HepG2 (cell line): ENCODE data around the gene ZPR1. TPM values are rescaled to one million over a fixed set of nuclear protein-coding genes. Genes with fewer than 3 reads are reported as not detected.
A peak's percentile ranks its signal among the peaks of the same experiment; 100 is the strongest.

Experiments used
- ATF7 ChIP-seq, 2 experiments: fragments of 450-650 bp in 1 of 2; sonication (generic) in 1 of 2; formaldehyde crosslinking in 1 of 2; IDR thresholded peaks; 2 replicates each; pipeline versions ENCODE4 v1.4.0 to v1.6.1; 2016 to 2020; ENCODE audit warnings: antibody characterized with exemption in 1 of 2, mild to moderate bottlenecking in 1 of 2, missing genetic modification reagents in 1 of 2
- CCAR2 ChIP-seq: fragments of 200-400 bp; formaldehyde crosslinking; optimal IDR thresholded peaks from 2 replicates; pipeline ENCODE3; 2018; ENCODE audit warnings: low read depth, mild to moderate bottlenecking, low read length, moderate library complexity
- EHMT2 ChIP-seq: fragments of 200-600 bp; sonication (generic); IDR thresholded peaks from 2 replicates; pipeline ENCODE4 v1.7.0; 2017; ENCODE audit warnings: antibody characterized with exemption, low read depth, low read length, borderline replicate concordance
- ETV5 ChIP-seq: IDR thresholded peaks from 2 replicates; pipeline ENCODE4 v1.6.1; 2018; ENCODE audit warnings: missing biosample characterization, missing genetic modification reagents, inconsistent platforms, borderline replicate concordance
- FOSL1 ChIP-seq: sonication (generic); formaldehyde crosslinking; IDR thresholded peaks from 2 replicates; pipeline ENCODE4 v1.9.0; 2021; ENCODE audit warnings: missing genetic modification reagents, borderline replicate concordance
- HOXA7 ChIP-seq: sonication (generic); formaldehyde crosslinking; IDR thresholded peaks from 2 replicates; pipeline ENCODE4 v1.8.1; 2022; ENCODE audit warnings: mild to moderate bottlenecking, missing genetic modification reagents, moderate library complexity
- KDM2A ChIP-seq: sonication (generic); formaldehyde crosslinking; IDR thresholded peaks from 2 replicates; pipeline ENCODE4 v1.4.0; 2020; ENCODE audit warnings: low read depth, missing genetic modification reagents, borderline replicate concordance
- PAX8 ChIP-seq: sonication (generic); formaldehyde crosslinking; IDR thresholded peaks from 2 replicates; pipeline ENCODE4 v1.8.0; 2022; ENCODE audit warnings: mild to moderate bottlenecking, missing genetic modification reagents, borderline replicate concordance
- PCBP1 ChIP-seq: fragments of 200-400 bp; formaldehyde crosslinking; IDR thresholded peaks from 2 replicates; pipeline ENCODE4 v1.6.1; 2017; ENCODE audit warnings: mild to moderate bottlenecking, low read depth, low read length, borderline replicate concordance
- PHF8 ChIP-seq: sonication (generic); formaldehyde crosslinking; IDR thresholded peaks from 2 replicates; pipeline ENCODE4 v1.5.0; 2020; ENCODE audit warnings: missing genetic modification reagents
- POLR2A ChIP-seq, 2 experiments: IDR thresholded peaks; 2 replicates each; pipeline ENCODE4 v1.6.1; 2011; ENCODE audit warnings: low read depth in 2 of 2, low read length in 2 of 2, mild to moderate bottlenecking in 1 of 2, moderate library complexity in 1 of 2; ENCODE audit not compliant: insufficient read depth in 1 of 2
- SP140L ChIP-seq: sonication (generic); formaldehyde crosslinking; IDR thresholded peaks from 2 replicates; pipeline ENCODE4 v1.4.0; 2020; ENCODE audit warnings: missing genetic modification reagents, borderline replicate concordance
- ZKSCAN8 ChIP-seq: IDR thresholded peaks from 2 replicates; pipeline ENCODE4 v1.6.1; 2016; ENCODE audit warnings: borderline replicate concordance, missing genetic modification reagents, missing compliant biosample characterization
- ZNF432 ChIP-seq: sonication (generic); formaldehyde crosslinking; IDR thresholded peaks from 2 replicates; pipeline ENCODE4 v1.5.0; 2020; ENCODE audit warnings: missing genetic modification reagents, mild to moderate bottlenecking, borderline replicate concordance
- ZNF556 ChIP-seq: sonication (generic); formaldehyde crosslinking; IDR thresholded peaks from 2 replicates; pipeline ENCODE4 v1.4.0; 2020; ENCODE audit warnings: mild to moderate bottlenecking, missing genetic modification reagents, borderline replicate concordance
- ZNF777 ChIP-seq: sonication (generic); formaldehyde crosslinking; IDR thresholded peaks from 2 replicates; pipeline ENCODE4 v1.4.0; 2020; ENCODE audit warnings: missing genetic modification reagents
- ZNF788 ChIP-seq: sonication (generic); formaldehyde crosslinking; IDR thresholded peaks from 2 replicates; pipeline ENCODE4 v1.5.0; 2020; ENCODE audit warnings: mild to moderate bottlenecking, missing genetic modification reagents, borderline replicate concordance
- polyA plus RNA-seq, 8 experiments: library from polyadenylated mRNA; depleted of rRNA in 3 of 8; stranded (reverse) in 7 of 8; unstranded in 1 of 8; fragments of >200 nt; fragmentation: Illumina TruSeq in 4 of 8; extraction: Trizol in 4 of 8; gene quantifications; 2 replicates each; pipeline versions ENCODE4 v1.2.1 to v1.2.3, GENCODE V29; 2011 to 2016; ENCODE audit warnings: low read depth in 4 of 8, missing spikeins in 1 of 8, mixed read lengths in 1 of 8; ENCODE audit not compliant: insufficient read depth in 1 of 8
- total RNA-seq, 5 experiments: library from RNA; depleted of rRNA; stranded (reverse); fragments of >200 nt; fragmentation: Illumina TruSeq; extraction: Trizol; gene quantifications; 2 replicates each; pipeline ENCODE4 v1.2.3, GENCODE V29; 2016; ENCODE audit warnings: low read depth in 1 of 5
- TF ChIP-seq, protein P1 (sequence below): sonication (generic); formaldehyde crosslinking; IDR thresholded peaks from 2 replicates; pipeline ENCODE4 v1.4.0; 2020; ENCODE audit warnings: low read depth, missing genetic modification reagents
- TF ChIP-seq, protein P2 (sequence below): sonication (generic); formaldehyde crosslinking; IDR thresholded peaks from 2 replicates; pipeline ENCODE4 v1.5.0; 2020; ENCODE audit warnings: missing genetic modification reagents, mild to moderate bottlenecking, borderline replicate concordance
- TF ChIP-seq, protein P3 (sequence below): sonication (generic); formaldehyde crosslinking; IDR thresholded peaks from 2 replicates; pipeline ENCODE4 v1.4.0; 2020; ENCODE audit warnings: missing genetic modification reagents, low read depth, mild to moderate bottlenecking, borderline replicate concordance
- TF ChIP-seq, protein P4 (sequence below): sonication (generic); formaldehyde crosslinking; IDR thresholded peaks from 2 replicates; pipeline ENCODE4 v1.4.0; 2020; ENCODE audit warnings: missing genetic modification reagents, borderline replicate concordance

The ZPR1 gene
- total and polyA plus RNA-seq, 2 of the 13 experiments (the other 11 are each of a cell fraction or from before 2014, with no cell fraction given): 40.0 to 79.3 TPM

DNA sequence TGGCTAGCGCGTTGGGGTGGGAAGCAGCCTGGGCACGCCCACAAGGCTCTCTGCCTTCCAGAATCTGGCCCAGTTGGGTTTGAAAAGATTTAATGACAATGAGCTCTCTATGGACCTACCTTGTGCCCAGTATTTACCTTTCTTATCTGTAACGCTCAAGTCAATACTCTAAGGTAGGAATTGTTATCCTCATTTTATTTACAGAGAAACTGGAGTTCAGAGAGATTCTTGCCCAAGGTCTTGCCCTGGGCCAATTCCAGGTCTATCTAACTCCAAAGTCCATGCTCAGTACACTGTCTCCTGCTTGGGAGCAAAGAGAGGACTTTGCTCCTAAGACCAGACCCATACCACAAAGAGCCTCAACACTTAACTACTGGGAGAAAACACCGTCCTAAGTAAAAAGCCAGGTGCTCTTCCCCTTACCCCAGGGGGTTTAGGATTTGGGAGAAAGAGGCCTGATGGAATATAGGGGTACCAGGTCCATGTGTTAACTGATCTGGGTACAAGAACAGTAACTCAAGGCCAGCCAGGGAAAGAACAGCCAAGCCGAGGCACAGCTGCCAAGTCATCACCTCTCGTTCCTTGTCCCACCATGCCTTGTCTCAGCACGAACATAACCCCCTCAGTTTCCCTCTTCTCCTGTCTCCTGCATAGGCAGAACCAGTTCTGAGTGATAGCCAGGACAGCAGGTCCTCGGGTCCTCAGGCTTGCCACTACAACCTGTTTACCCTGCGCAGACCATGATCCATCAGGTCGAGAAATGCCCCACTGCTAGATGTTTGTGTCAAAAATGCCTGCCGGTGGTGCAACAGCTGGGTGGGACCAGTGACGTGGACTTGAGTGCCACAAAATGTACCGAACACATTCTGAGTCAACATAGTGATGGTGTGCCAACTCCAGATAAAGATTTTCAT lies 20.7 kb upstream of the ZPR1 start (continued):
- TF ChIP-seq, protein P1, sequence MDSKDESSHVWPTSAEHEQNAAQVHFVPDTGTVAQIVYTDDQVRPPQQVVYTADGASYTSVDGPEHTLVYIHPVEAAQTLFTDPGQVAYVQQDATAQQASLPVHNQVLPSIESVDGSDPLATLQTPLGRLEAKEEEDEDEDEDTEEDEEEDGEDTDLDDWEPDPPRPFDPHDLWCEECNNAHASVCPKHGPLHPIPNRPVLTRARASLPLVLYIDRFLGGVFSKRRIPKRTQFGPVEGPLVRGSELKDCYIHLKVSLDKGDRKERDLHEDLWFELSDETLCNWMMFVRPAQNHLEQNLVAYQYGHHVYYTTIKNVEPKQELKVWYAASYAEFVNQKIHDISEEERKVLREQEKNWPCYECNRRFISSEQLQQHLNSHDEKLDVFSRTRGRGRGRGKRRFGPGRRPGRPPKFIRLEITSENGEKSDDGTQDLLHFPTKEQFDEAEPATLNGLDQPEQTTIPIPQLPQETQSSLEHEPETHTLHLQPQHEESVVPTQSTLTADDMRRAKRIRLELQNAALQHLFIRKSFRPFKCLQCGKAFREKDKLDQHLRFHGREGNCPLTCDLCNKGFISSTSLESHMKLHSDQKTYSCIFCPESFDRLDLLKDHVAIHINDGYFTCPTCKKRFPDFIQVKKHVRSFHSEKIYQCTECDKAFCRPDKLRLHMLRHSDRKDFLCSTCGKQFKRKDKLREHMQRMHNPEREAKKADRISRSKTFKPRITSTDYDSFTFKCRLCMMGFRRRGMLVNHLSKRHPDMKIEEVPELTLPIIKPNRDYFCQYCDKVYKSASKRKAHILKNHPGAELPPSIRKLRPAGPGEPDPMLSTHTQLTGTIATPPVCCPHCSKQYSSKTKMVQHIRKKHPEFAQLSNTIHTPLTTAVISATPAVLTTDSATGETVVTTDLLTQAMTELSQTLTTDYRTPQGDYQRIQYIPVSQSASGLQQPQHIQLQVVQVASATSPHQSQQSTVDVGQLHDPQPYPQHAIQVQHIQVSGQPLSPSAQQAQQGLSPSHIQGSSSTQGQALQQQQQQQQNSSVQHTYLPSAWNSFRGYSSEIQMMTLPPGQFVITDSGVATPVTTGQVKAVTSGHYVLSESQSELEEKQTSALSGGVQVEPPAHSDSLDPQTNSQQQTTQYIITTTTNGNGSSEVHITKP (CRISPR knock-in tag): peak; percentile 67; the same call in 1 of the 2 replicates
- TF ChIP-seq POLR2A (IDR thresholded peaks at IDR 0.05; ENCODE audit: insufficient read depth in 1 of 2, low read depth in 2 of 2, low read length in 2 of 2): peak; percentile 68 to 82; a peak in 2 of 4 replicates
- no peak for TF ChIP-seq KDM2A
- TF ChIP-seq, protein P2, sequence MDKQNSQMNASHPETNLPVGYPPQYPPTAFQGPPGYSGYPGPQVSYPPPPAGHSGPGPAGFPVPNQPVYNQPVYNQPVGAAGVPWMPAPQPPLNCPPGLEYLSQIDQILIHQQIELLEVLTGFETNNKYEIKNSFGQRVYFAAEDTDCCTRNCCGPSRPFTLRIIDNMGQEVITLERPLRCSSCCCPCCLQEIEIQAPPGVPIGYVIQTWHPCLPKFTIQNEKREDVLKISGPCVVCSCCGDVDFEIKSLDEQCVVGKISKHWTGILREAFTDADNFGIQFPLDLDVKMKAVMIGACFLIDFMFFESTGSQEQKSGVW (CRISPR knock-in tag): no peak
- TF ChIP-seq EHMT2: no peak
- no peak for TF ChIP-seq ZNF777
- no peak for TF ChIP-seq FOSL1 (CRISPR knock-in tag)
- peak; percentile 58; the same call in 1 of the 2 replicates for TF ChIP-seq ETV5 (CRISPR knock-in tag)
- TF ChIP-seq CCAR2: no peak
- TF ChIP-seq SP140L: no peak
- TF ChIP-seq, protein P3, sequence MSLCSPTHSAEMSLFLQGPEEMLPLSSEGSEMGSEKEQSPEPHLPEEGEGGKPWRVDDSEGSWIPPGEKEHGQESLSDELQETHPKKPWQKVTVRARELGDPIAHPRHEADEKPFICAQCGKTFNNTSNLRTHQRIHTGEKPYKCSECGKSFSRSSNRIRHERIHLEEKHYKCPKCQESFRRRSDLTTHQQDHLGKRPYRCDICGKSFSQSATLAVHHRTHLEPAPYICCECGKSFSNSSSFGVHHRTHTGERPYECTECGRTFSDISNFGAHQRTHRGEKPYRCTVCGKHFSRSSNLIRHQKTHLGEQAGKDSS (CRISPR knock-in tag): no peak; the same call in 1 of the 2 replicates
- peak; percentile 43; the same call in 1 of the 2 replicates for TF ChIP-seq PHF8 (CRISPR knock-in tag)
- no peak for TF ChIP-seq PAX8 (CRISPR knock-in tag)
- TF ChIP-seq PCBP1: no peak
- peak; percentile 70 for TF ChIP-seq ZKSCAN8 (CRISPR knock-in tag)
- no peak for TF ChIP-seq HOXA7 (CRISPR knock-in tag)
- no peak for TF ChIP-seq ZNF432 (CRISPR knock-in tag)
- TF ChIP-seq ZNF788: peak; percentile 56; the same call in 1 of the 2 replicates
- TF ChIP-seq ATF7 (IDR thresholded peaks at IDR 0.05): no peak
- TF ChIP-seq ATF7 (CRISPR knock-in tag; IDR thresholded peaks at IDR 0.05): no peak; the same call in 1 of the 2 replicates
- TF ChIP-seq, protein P4, sequence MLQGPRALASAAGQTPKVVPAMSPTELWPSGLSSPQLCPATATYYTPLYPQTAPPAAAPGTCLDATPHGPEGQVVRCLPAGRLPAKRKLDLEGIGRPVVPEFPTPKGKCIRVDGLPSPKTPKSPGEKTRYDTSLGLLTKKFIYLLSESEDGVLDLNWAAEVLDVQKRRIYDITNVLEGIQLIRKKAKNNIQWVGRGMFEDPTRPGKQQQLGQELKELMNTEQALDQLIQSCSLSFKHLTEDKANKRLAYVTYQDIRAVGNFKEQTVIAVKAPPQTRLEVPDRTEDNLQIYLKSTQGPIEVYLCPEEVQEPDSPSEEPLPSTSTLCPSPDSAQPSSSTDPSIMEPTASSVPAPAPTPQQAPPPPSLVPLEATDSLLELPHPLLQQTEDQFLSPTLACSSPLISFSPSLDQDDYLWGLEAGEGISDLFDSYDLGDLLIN (CRISPR knock-in tag): no peak
- TF ChIP-seq ZNF556 (CRISPR knock-in tag): peak; percentile 27; the same call in 1 of the 2 replicates
